ENCODE results near the gene RPS6KC1. TPM values are rescaled to one million over a fixed set of nuclear protein-coding genes. Genes with fewer than 3 reads are reported as not detected.
"Not testable (repeated sequence)": the region's sequence is repeated elsewhere in the genome, so short reads cannot be mapped to it uniquely, and the experiment has no call there.

Gene RPS6KC1
- total RNA-seq, 1 donor from 2014 or later: 16.8 TPM

- intact Hi-C loops (cut with micrococcal nuclease): no loop called here
These were observed 52.6 kb downstream of the RPS6KC1 start for GRCh38 chr1:213103377-213104306.

GRCh38 chr1:213104604-213105003 is 53.6 kb downstream of the RPS6KC1 start:
- intact Hi-C loops (cut with micrococcal nuclease): no loop called here

- intact Hi-C loops (cut with micrococcal nuclease): no loop called here
These were observed 55.3 kb downstream of the RPS6KC1 start for GRCh38 chr1:213106298-213106697.

GRCh38 chr1:213107613-213108012 is 56.6 kb downstream of the RPS6KC1 start:
- intact Hi-C loops (cut with micrococcal nuclease): no loop called here

- intact Hi-C loops (cut with micrococcal nuclease): no loop called here
These were observed 59.6 kb downstream of the RPS6KC1 start for GRCh38 chr1:213110349-213111300.

GRCh38 chr1:213111502-213111901 is 60.5 kb downstream of the RPS6KC1 start:
- intact Hi-C loops (cut with micrococcal nuclease): no loop called here

GRCh38 chr1:213112723-213113122 is 61.7 kb downstream of the RPS6KC1 start:
- intact Hi-C loops (cut with micrococcal nuclease): not testable (repeated sequence)

GRCh38 chr1:213117699-213118180 is 66.7 kb downstream of the RPS6KC1 start:
- intact Hi-C loops (cut with micrococcal nuclease): not testable (repeated sequence)

- intact Hi-C loops (cut with micrococcal nuclease): loop anchor here (10.0 kb wide), 3 partner anchors 125 to 1005 kb away; partner anchors contain the start of gene PROX1
These were observed 68.8 kb downstream of the RPS6KC1 start for GRCh38 chr1:213119794-213120193.

- intact Hi-C loops (cut with micrococcal nuclease): loop anchor here (10.0 kb wide), 3 partner anchors 124 to 1004 kb away; partner anchors contain the start of gene PROX1
These were observed 69.3 kb downstream of the RPS6KC1 start for GRCh38 chr1:213120386-213120785.

GRCh38 chr1:213120961-213121360 is 69.9 kb downstream of the RPS6KC1 start:
- intact Hi-C loops (cut with micrococcal nuclease): loop anchor here (10.0 kb wide), 3 partner anchors 124 to 1004 kb away; partner anchors contain the start of gene PROX1

GRCh38 chr1:213122514-213122929 is 71.5 kb downstream of the RPS6KC1 start:
- intact Hi-C loops (cut with micrococcal nuclease): loop anchor here (1.0 to 10.0 kb wide), 7 partner anchors 40 to 1206 kb away; partner anchors contain the start of genes PROX1 and RPS6KC1

GRCh38 chr1:213123087-213123486 is 72.0 kb downstream of the RPS6KC1 start:
- intact Hi-C loops (cut with micrococcal nuclease): loop anchor here (2.0 to 10.0 kb wide), 5 partner anchors 40 to 1206 kb away; partner anchors contain the start of gene PROX1

GRCh38 chr1:213123536-213123935 is 72.5 kb downstream of the RPS6KC1 start:
- intact Hi-C loops (cut with micrococcal nuclease): loop anchor here (2.0 to 10.0 kb wide), 5 partner anchors 41 to 1205 kb away; partner anchors contain the start of gene PROX1

GRCh38 chr1:213124590-213124989 is 73.5 kb downstream of the RPS6KC1 start:
- intact Hi-C loops (cut with micrococcal nuclease): loop anchor here (10.0 kb wide), 3 partner anchors 120 to 1000 kb away; partner anchors contain the start of gene PROX1

- intact Hi-C loops (cut with micrococcal nuclease): loop anchor here (10.0 kb wide), 3 partner anchors 119 to 999 kb away; partner anchors contain the start of gene PROX1
These were observed 74.6 kb downstream of the RPS6KC1 start for GRCh38 chr1:213125643-213126042.

GRCh38 chr1:213127074-213127473 is 76.0 kb downstream of the RPS6KC1 start:
- intact Hi-C loops (cut with micrococcal nuclease): loop anchor here (10.0 kb wide), 3 partner anchors 118 to 998 kb away; partner anchors contain the start of gene PROX1

- intact Hi-C loops (cut with micrococcal nuclease): no loop called here
These were observed 81.0 kb downstream of the RPS6KC1 start for GRCh38 chr1:213131851-213132655.

- intact Hi-C loops (cut with micrococcal nuclease): no loop called here
These were observed 84.5 kb downstream of the RPS6KC1 start for GRCh38 chr1:213135572-213135971.

Data from T-helper 1 cell treated with Interleukin-12 subunit alpha and Interleukin-12 subunit beta and Interleukin-4 antibody, amounts not matched to agents 30 ng/mL and 1 ng/mL, for 36 hours (primary cell).